Body of pancreas (tissue), 4 donors: ENCODE data around the gene STOML1.

Experiments used
- CTCF ChIP-seq, 7 experiments: fragments of 450-650 bp in 4 of 7; fragments of 200-600 bp in 3 of 7; sonication (generic) in 3 of 7; IDR thresholded peaks; one replicate each; pipeline ENCODE4 v1.5.1; 2016 to 2019; ENCODE audit warnings: antibody characterized with exemption in 7 of 7
- POLR2A ChIP-seq, 3 donors: fragments of 450-650 bp; IDR thresholded peaks; one replicate each; pipeline ENCODE4 v1.6.1; 2016; ENCODE audit warnings: antibody characterized with exemption in 3 of 3, mild to moderate bottlenecking in 2 of 3

DNA sequence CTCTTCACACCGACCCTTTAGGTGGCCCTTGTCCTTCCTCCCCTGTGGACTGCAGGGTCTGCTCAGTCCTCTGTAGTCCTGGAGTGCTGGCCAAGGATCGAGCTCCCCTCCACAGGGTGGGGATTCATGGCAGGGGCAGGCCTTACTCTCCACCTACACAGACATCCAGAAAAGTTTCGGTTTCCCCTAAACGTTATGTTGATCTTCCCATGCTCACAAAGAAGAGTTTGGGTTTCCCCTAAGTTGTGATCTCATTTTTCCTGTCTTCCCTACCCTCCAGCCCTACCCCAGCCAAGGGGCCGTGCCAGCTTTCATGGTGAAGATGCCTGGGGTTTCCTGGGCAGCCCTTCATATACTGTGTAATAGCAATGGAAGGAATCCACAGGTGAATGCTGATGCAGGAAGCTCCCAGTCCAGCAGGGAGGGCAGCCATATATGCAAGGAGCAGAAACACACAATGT, 10.3 kb downstream of the STOML1 start:
- no peak for TF ChIP-seq CTCF (IDR thresholded peaks at IDR 0.05)
- TF ChIP-seq POLR2A (IDR thresholded peaks at IDR 0.05), result no peak
